ENCODE results near the gene MCOLN2.

MCOLN2 gene

DNA sequence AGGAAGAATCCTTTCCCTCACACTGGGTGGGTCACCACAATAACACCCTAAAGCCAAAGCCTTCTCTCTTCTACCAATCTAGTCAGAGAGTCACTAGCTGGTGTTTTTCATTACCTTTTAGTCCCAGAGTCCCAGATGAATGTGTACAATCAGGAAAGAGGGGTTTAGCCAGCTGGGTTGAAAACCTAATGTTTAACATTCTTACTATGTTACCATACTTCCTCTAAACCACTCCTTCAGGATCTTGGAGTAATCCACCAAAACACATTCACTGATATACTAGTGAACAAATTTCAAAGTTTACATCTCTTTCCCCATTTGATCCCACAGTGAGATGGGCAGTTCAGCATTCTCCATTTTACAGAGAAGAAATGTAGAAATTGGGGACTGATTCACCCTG is 113.6 kb downstream of the MCOLN2 start:
- peaks cover 5% of the 10 kb centered on the region for H3K9me3 Mint-ChIP-seq
- H3K36me3 Mint-ChIP-seq (ENCODE audit: low read depth): no peaks in the 10 kb centered on the region
- peaks cover 16% of the 10 kb centered on the region for H3K27me3 Mint-ChIP-seq (ENCODE audit: low read depth)
- H3K4me1 Mint-ChIP-seq: no peaks in the 10 kb centered on the region
- H3K27ac Mint-ChIP-seq: no peak overlapping the region
- TF ChIP-seq CTCF (IDR thresholded peaks at IDR 0.05; ENCODE audit: unreplicated experiment in 3 of 3): no peak
- H3K4me3 Mint-ChIP-seq: no peak overlapping the region

- Mint-ChIP-seq H3K27ac (no peak overlapping the region), H3K27me3 (ENCODE audit: low read depth) (peaks cover 4% of the 10 kb centered on the region), H3K9me3 (peaks cover 5% of the 10 kb centered on the region), H3K4me3 (no peak overlapping the region), H3K4me1 (no peaks in the 10 kb centered on the region), H3K36me3 (ENCODE audit: low read depth) (no peaks in the 10 kb centered on the region)
- no peak for TF ChIP-seq CTCF (IDR thresholded peaks at IDR 0.05; ENCODE audit: unreplicated experiment in 3 of 3)
Observed at GRCh38 chr1:84877592-84877991, 119.3 kb downstream of the MCOLN2 start.

GRCh38 chr1:84876353-84876752 is 120.6 kb downstream of the MCOLN2 start:
- no peak overlapping the region for H3K27ac Mint-ChIP-seq
- peaks cover 8% of the 10 kb centered on the region for H3K4me1 Mint-ChIP-seq
- H3K36me3 Mint-ChIP-seq (ENCODE audit: low read depth): no peaks in the 10 kb centered on the region
- H3K27me3 Mint-ChIP-seq (ENCODE audit: low read depth): peaks cover 4% of the 10 kb centered on the region
- peaks cover 3% of the 10 kb centered on the region for H3K9me3 Mint-ChIP-seq
- H3K4me3 Mint-ChIP-seq: no peak overlapping the region
- TF ChIP-seq CTCF (IDR thresholded peaks at IDR 0.05; ENCODE audit: unreplicated experiment in 3 of 3): no peak

All from nephron (organoid).